ENCODE data around the gene CDH4. TPM values are rescaled to one million over a fixed set of nuclear protein-coding genes. Genes with fewer than 3 reads are reported as not detected.

The CDH4 gene
- total RNA-seq, 2 experiments from 2014 or later = 0.06 to 0.08 TPM

GRCh38 chr20:61355585-61355984, 103.5 kb downstream of the CDH4 start:
- no peaks in the 10 kb centered on the region for H3K36me3 Mint-ChIP-seq
- no peaks in the 10 kb centered on the region for H3K9me3 Mint-ChIP-seq
- H3K27me3 Mint-ChIP-seq = peaks cover 4% of the 10 kb centered on the region
- no peak overlapping the region for H3K4me3 Mint-ChIP-seq
- no peak overlapping the region for H3K27ac Mint-ChIP-seq
- no peaks in the 10 kb centered on the region for H3K4me1 Mint-ChIP-seq
- DNase-seq = no peak

GRCh38 chr20:61356196-61356595, 104.1 kb downstream of the CDH4 start:
- DNase-seq = no peak
- H3K36me3 Mint-ChIP-seq = no peaks in the 10 kb centered on the region
- H3K9me3 Mint-ChIP-seq = no peaks in the 10 kb centered on the region
- no peaks in the 10 kb centered on the region for H3K4me1 Mint-ChIP-seq
- no peak overlapping the region for H3K27ac Mint-ChIP-seq
- peaks cover 4% of the 10 kb centered on the region for H3K27me3 Mint-ChIP-seq
- no peak overlapping the region for H3K4me3 Mint-ChIP-seq

GRCh38 chr20:61357119-61357518, 105.1 kb downstream of the CDH4 start:
- H3K4me1 Mint-ChIP-seq = no peaks in the 10 kb centered on the region
- H3K4me3 Mint-ChIP-seq = no peak overlapping the region
- no peaks in the 10 kb centered on the region for H3K36me3 Mint-ChIP-seq
- H3K9me3 Mint-ChIP-seq = no peaks in the 10 kb centered on the region
- DNase-seq = no peak
- H3K27ac Mint-ChIP-seq = no peak overlapping the region
- peaks cover 4% of the 10 kb centered on the region for H3K27me3 Mint-ChIP-seq

GRCh38 chr20:61359254-61359653, 107.2 kb downstream of the CDH4 start:
- Mint-ChIP-seq H3K4me3 (no peak overlapping the region), H3K9me3 (no peaks in the 10 kb centered on the region), H3K27ac (no peak overlapping the region), H3K36me3 (no peaks in the 10 kb centered on the region), H3K4me1 (no peaks in the 10 kb centered on the region), H3K27me3 (peaks cover 4% of the 10 kb centered on the region)
- DNase-seq = no peak

- no peak for DNase-seq
- Mint-ChIP-seq H3K27ac (no peak overlapping the region), H3K36me3 (no peaks in the 10 kb centered on the region), H3K9me3 (no peaks in the 10 kb centered on the region), H3K27me3 (no peaks in the 10 kb centered on the region), H3K4me3 (no peak overlapping the region), H3K4me1 (no peaks in the 10 kb centered on the region)
These were observed 108.2 kb downstream of the CDH4 start for GRCh38 chr20:61360296-61360695.

- H3K27ac Mint-ChIP-seq = no peak overlapping the region
- no peaks in the 10 kb centered on the region for H3K36me3 Mint-ChIP-seq
- H3K4me3 Mint-ChIP-seq = no peak overlapping the region
- H3K27me3 Mint-ChIP-seq = no peaks in the 10 kb centered on the region
- no peaks in the 10 kb centered on the region for H3K4me1 Mint-ChIP-seq
- DNase-seq = no peak
- no peaks in the 10 kb centered on the region for H3K9me3 Mint-ChIP-seq
These were observed 108.9 kb downstream of the CDH4 start for GRCh38 chr20:61360940-61361339.

- Mint-ChIP-seq H3K9me3 (no peaks in the 10 kb centered on the region), H3K36me3 (no peaks in the 10 kb centered on the region), H3K27ac (no peak overlapping the region), H3K27me3 (no peaks in the 10 kb centered on the region), H3K4me1 (no peaks in the 10 kb centered on the region), H3K4me3 (no peak overlapping the region)
- DNase-seq = no peak
These were observed 109.4 kb downstream of the CDH4 start for GRCh38 chr20:61361501-61361900.

GRCh38 chr20:61364147-61364546, 112.1 kb downstream of the CDH4 start:
- Mint-ChIP-seq H3K27ac (no peak overlapping the region), H3K4me1 (no peaks in the 10 kb centered on the region), H3K36me3 (no peaks in the 10 kb centered on the region), H3K27me3 (no peaks in the 10 kb centered on the region), H3K4me3 (no peak overlapping the region), H3K9me3 (no peaks in the 10 kb centered on the region)
- DNase-seq = no peak

- no peaks in the 10 kb centered on the region for H3K4me1 Mint-ChIP-seq
- H3K4me3 Mint-ChIP-seq = no peak overlapping the region
These were observed 114.9 kb downstream of the CDH4 start for GRCh38 chr20:61366914-61367313.

GRCh38 chr20:61369731-61370520, 117.9 kb downstream of the CDH4 start:
- Mint-ChIP-seq H3K27me3 (no peaks in the 10 kb centered on the region), H3K9me3 (no peaks in the 10 kb centered on the region), H3K4me1 (no peaks in the 10 kb centered on the region), H3K36me3 (no peaks in the 10 kb centered on the region), H3K4me3 (no peak overlapping the region), H3K27ac (no peak overlapping the region)
- DNase-seq = no peak

More at GRCh38 chr20:61366914-61367313, 114.9 kb downstream of the CDH4 start:
- Mint-ChIP-seq H3K36me3 (no peaks in the 10 kb centered on the region), H3K27ac (no peak overlapping the region), H3K9me3 (no peaks in the 10 kb centered on the region), H3K27me3 (no peaks in the 10 kb centered on the region)
- no peak for DNase-seq

- Mint-ChIP-seq H3K27me3 (no peaks in the 10 kb centered on the region), H3K9me3 (no peaks in the 10 kb centered on the region), H3K27ac (no peak overlapping the region), H3K4me1 (no peaks in the 10 kb centered on the region), H3K4me3 (no peak overlapping the region), H3K36me3 (no peaks in the 10 kb centered on the region)
- no peak for DNase-seq
These were observed 118.8 kb downstream of the CDH4 start for GRCh38 chr20:61370841-61371303.

GRCh38 chr20:61371501-61372136, 119.6 kb downstream of the CDH4 start:
- Mint-ChIP-seq H3K36me3 (no peaks in the 10 kb centered on the region), H3K4me1 (no peaks in the 10 kb centered on the region), H3K27ac (no peak overlapping the region), H3K9me3 (no peaks in the 10 kb centered on the region), H3K4me3 (no peak overlapping the region), H3K27me3 (no peaks in the 10 kb centered on the region)
- DNase-seq = no peak

- Mint-ChIP-seq H3K27ac (no peak overlapping the region), H3K9me3 (no peaks in the 10 kb centered on the region), H3K27me3 (no peaks in the 10 kb centered on the region), H3K36me3 (no peaks in the 10 kb centered on the region), H3K4me3 (no peak overlapping the region), H3K4me1 (no peaks in the 10 kb centered on the region)
- no peak for DNase-seq
These were observed 120.3 kb downstream of the CDH4 start for GRCh38 chr20:61372137-61373054.

- DNase-seq = no peak
- Mint-ChIP-seq H3K4me1 (no peaks in the 10 kb centered on the region), H3K36me3 (no peaks in the 10 kb centered on the region), H3K27me3 (no peaks in the 10 kb centered on the region), H3K9me3 (no peaks in the 10 kb centered on the region), H3K4me3 (no peak overlapping the region), H3K27ac (no peak overlapping the region)
These were observed 121.0 kb downstream of the CDH4 start for GRCh38 chr20:61373055-61373399.

GRCh38 chr20:61373956-61374545, 122.0 kb downstream of the CDH4 start:
- Mint-ChIP-seq H3K27me3 (no peaks in the 10 kb centered on the region), H3K4me1 (no peaks in the 10 kb centered on the region), H3K9me3 (no peaks in the 10 kb centered on the region), H3K27ac (no peak overlapping the region), H3K36me3 (no peaks in the 10 kb centered on the region), H3K4me3 (no peak overlapping the region)
- no peak for DNase-seq

All from activated naive CD8-positive, alpha-beta T cell treated with anti-CD3 and anti-CD28 coated beads for 36 hours (primary cell).